ENCODE measurements around the gene ARCN1. TPM values are rescaled to one million over a fixed set of nuclear protein-coding genes. Genes with fewer than 3 reads are reported as not detected.

Gene ARCN1
- total RNA-seq, 1 donor = 172 TPM

DNA sequence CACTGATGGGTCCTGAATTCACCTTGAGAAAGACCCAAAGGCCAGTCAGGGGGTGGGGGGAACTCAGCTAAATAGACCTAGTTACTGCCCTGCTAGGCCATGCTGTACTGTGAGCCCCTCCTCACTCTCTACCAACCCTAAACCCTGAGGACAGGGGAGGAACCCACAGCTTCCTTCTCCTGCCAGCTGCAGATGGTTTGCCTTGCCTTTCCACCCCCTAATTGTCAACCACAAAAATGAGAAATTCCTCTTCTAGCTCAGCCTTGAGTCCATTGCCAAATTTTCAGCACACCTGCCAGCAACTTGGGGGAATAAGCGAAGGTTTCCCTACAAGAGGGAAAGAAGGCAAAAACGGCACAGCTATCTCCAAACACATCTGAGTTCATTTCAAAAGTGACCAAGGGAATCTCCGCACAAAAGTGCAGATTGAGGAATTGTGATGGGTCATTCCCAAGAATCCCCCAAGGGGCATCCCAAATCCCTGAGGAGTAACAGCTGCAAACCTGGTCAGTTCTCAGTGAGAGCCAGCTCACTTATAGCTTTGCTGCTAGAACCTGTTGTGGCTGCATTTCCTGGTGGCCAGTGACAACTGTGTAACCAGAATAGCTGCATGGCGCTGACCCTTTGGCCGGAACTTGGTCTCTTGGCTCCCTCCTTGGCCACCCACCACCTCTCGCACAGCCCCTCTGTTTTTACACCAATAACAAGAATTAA is 47.3 kb upstream of the ARCN1 start:
- no peaks in the 10 kb centered on the region for H3K79me2 ChIP-seq (ENCODE audit: insufficient read depth, low read length)
- H3K27me3 ChIP-seq (ENCODE audit: insufficient read depth, low read length) = no peaks in the 10 kb centered on the region
- H3K9me3 ChIP-seq (ENCODE audit: low read depth, low read length) = no peaks in the 10 kb centered on the region
- H3K36me3 ChIP-seq (ENCODE audit: insufficient read depth, low read length) = peaks cover 54% of the 10 kb centered on the region
- no peak overlapping the region for H2AFZ ChIP-seq (ENCODE audit: low read length)
- TF ChIP-seq, protein P1, sequence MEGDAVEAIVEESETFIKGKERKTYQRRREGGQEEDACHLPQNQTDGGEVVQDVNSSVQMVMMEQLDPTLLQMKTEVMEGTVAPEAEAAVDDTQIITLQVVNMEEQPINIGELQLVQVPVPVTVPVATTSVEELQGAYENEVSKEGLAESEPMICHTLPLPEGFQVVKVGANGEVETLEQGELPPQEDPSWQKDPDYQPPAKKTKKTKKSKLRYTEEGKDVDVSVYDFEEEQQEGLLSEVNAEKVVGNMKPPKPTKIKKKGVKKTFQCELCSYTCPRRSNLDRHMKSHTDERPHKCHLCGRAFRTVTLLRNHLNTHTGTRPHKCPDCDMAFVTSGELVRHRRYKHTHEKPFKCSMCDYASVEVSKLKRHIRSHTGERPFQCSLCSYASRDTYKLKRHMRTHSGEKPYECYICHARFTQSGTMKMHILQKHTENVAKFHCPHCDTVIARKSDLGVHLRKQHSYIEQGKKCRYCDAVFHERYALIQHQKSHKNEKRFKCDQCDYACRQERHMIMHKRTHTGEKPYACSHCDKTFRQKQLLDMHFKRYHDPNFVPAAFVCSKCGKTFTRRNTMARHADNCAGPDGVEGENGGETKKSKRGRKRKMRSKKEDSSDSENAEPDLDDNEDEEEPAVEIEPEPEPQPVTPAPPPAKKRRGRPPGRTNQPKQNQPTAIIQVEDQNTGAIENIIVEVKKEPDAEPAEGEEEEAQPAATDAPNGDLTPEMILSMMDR (IDR thresholded peaks at IDR 0.05; ENCODE audit: extremely low read depth, low read depth, low read length) = no peak
- H3K4me3 ChIP-seq (ENCODE audit: insufficient read depth, low read length) = no peak overlapping the region
- H3K4me2 ChIP-seq (ENCODE audit: insufficient read depth, low read length) = no peak overlapping the region
- peaks cover under 1% of the 10 kb centered on the region for H3K4me1 ChIP-seq (ENCODE audit: insufficient read depth, low read length)
- peaks cover 4% of the 10 kb centered on the region for H4K20me1 ChIP-seq (ENCODE audit: insufficient read depth, low read length)
- no peak overlapping the region for H3K27ac ChIP-seq (ENCODE audit: low read depth, low read length)
- DNase-seq (ENCODE audit: insufficient read length, low spot score, missing footprints) = no peak

DNA sequence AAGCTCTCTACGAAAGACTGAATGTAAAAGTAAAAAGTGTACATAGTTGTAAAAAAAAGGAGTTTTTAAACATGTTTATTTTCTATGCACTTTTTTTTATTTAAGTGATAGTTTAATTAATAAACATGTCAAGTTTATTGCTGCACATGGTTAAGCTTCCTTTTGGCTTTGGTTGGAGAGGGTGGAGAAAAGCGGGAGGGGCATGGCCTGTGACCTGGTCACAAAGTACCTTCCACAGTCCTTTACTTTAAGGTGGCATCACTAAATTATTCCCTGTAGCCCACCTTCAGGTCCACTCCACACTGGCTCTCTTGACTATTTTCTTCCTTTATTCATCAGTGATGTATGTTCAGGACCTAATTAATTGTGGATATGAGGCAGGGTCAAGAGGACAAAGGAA is 45.5 kb upstream of the ARCN1 start:
- no peak overlapping the region for H3K4me2 ChIP-seq (ENCODE audit: insufficient read depth, low read length)
- peaks cover 11% of the 10 kb centered on the region for H3K4me1 ChIP-seq (ENCODE audit: insufficient read depth, low read length)
- no peak for DNase-seq (ENCODE audit: insufficient read length, low spot score, missing footprints)
- H3K27ac ChIP-seq (ENCODE audit: low read depth, low read length) = no peak overlapping the region
- TF ChIP-seq, protein P1 (IDR thresholded peaks at IDR 0.05; ENCODE audit: extremely low read depth, low read depth, low read length) = no peak
- peaks cover 4% of the 10 kb centered on the region for H4K20me1 ChIP-seq (ENCODE audit: insufficient read depth, low read length)
- H3K9me3 ChIP-seq (ENCODE audit: low read depth, low read length) = no peaks in the 10 kb centered on the region
- no peak overlapping the region for H2AFZ ChIP-seq (ENCODE audit: low read length)
- no peaks in the 10 kb centered on the region for H3K79me2 ChIP-seq (ENCODE audit: insufficient read depth, low read length)
- no peaks in the 10 kb centered on the region for H3K27me3 ChIP-seq (ENCODE audit: insufficient read depth, low read length)
- peaks cover 36% of the 10 kb centered on the region for H3K36me3 ChIP-seq (ENCODE audit: insufficient read depth, low read length)
- H3K4me3 ChIP-seq (ENCODE audit: insufficient read depth, low read length) = no peak overlapping the region

DNA sequence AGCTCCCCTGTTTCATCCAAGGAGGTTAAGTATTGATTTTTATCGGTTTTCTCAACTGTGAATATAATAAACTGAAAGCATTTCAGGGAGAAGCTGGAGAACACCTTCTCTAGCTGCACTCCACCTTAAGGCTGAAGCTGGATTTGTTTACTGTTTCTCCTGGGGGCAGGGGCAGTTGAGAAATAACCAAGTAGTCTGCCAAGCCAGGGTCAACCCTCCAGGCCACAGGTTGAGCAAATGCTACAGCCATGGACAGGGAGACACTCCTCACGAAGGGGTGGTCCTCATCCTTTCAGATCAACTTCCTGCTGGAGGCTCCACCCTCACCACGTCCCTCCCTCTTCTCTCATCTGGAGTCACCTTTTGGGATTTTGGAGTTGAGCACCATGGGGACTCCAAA is 45.1 kb upstream of the ARCN1 start, which contains the start of gene TTC36:
Gene TTC36, plus strand, starts transcription at position 366 of the 400 bp plus-strand sequence. Its CDS starts 21 bp downstream, at position 387.
- DNase-seq (ENCODE audit: insufficient read length, low spot score, missing footprints) = peak; percentile 81
- TF ChIP-seq, protein P1 (IDR thresholded peaks at IDR 0.05; ENCODE audit: extremely low read depth, low read depth, low read length) = no peak

DNA sequence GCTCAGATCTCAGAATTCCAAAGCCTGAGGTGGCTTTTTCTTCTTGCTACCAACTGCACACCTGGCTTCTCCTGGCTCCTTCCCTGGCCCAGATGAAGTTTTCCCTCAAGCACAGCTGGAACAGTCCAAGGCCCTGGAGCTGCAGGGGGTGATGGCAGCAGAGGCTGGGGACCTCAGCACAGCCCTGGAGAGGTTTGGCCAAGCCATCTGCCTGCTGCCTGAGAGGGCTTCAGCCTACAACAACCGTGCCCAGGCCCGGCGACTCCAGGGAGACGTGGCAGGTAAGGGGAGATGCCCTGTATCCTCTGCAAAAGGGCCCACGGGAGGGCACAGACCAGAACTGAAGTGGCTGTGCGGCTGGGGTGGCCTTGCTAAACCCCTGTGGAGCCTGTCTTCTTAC is 43.7 kb upstream of the ARCN1 start:
- TF ChIP-seq, protein P1 (IDR thresholded peaks at IDR 0.05; ENCODE audit: extremely low read depth, low read depth, low read length) = no peak
- no peak for DNase-seq (ENCODE audit: insufficient read length, low spot score, missing footprints)
- Histone ChIP-seq H3K36me3 (ENCODE audit: insufficient read depth, low read length) (peaks cover 18% of the 10 kb centered on the region), H4K20me1 (ENCODE audit: insufficient read depth, low read length) (no peaks in the 10 kb centered on the region), H2AFZ (ENCODE audit: low read length) (no peak overlapping the region), H3K79me2 (ENCODE audit: insufficient read depth, low read length) (no peaks in the 10 kb centered on the region), H3K4me2 (ENCODE audit: insufficient read depth, low read length) (no peak overlapping the region), H3K4me1 (ENCODE audit: insufficient read depth, low read length) (peaks cover 11% of the 10 kb centered on the region), H3K4me3 (ENCODE audit: insufficient read depth, low read length) (no peak overlapping the region), H3K9me3 (ENCODE audit: low read depth, low read length) (no peaks in the 10 kb centered on the region), H3K27me3 (ENCODE audit: insufficient read depth, low read length) (no peaks in the 10 kb centered on the region), H3K27ac (ENCODE audit: low read depth, low read length) (no peak overlapping the region)

More for the DNA sequence above, 45.1 kb upstream of the ARCN1 start, which contains the start of gene TTC36:
- H4K20me1 ChIP-seq (ENCODE audit: insufficient read depth, low read length) = peaks cover 4% of the 10 kb centered on the region
- no peak within 1 kb of the TSS for H3K4me3 ChIP-seq (ENCODE audit: insufficient read depth, low read length)
- no peak within 1 kb of the TSS for H2AFZ ChIP-seq (ENCODE audit: low read length)
- no peak within 1 kb of the TSS for H3K27ac ChIP-seq (ENCODE audit: low read depth, low read length)
- no peaks in the 10 kb centered on the region for H3K79me2 ChIP-seq (ENCODE audit: insufficient read depth, low read length)
- peaks cover 11% of the 10 kb centered on the region for H3K4me1 ChIP-seq (ENCODE audit: insufficient read depth, low read length)
- no peak within 1 kb of the TSS for H3K4me2 ChIP-seq (ENCODE audit: insufficient read depth, low read length)
- H3K27me3 ChIP-seq (ENCODE audit: insufficient read depth, low read length) = no peaks in the 10 kb centered on the region
- no peaks in the 10 kb centered on the region for H3K9me3 ChIP-seq (ENCODE audit: low read depth, low read length)
- peaks cover 32% of the 10 kb centered on the region for H3K36me3 ChIP-seq (ENCODE audit: insufficient read depth, low read length)
